ENCODE measurements around the gene FUBP1. TPM values are rescaled to one million over a fixed set of nuclear protein-coding genes. Genes with fewer than 3 reads are reported as not detected.
"Not testable (repeated sequence)": the region's sequence is repeated elsewhere in the genome, so short reads cannot be mapped to it uniquely, and the experiment has no call there.

The FUBP1 gene, protein sequence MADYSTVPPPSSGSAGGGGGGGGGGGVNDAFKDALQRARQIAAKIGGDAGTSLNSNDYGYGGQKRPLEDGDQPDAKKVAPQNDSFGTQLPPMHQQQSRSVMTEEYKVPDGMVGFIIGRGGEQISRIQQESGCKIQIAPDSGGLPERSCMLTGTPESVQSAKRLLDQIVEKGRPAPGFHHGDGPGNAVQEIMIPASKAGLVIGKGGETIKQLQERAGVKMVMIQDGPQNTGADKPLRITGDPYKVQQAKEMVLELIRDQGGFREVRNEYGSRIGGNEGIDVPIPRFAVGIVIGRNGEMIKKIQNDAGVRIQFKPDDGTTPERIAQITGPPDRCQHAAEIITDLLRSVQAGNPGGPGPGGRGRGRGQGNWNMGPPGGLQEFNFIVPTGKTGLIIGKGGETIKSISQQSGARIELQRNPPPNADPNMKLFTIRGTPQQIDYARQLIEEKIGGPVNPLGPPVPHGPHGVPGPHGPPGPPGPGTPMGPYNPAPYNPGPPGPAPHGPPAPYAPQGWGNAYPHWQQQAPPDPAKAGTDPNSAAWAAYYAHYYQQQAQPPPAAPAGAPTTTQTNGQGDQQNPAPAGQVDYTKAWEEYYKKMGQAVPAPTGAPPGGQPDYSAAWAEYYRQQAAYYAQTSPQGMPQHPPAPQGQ
- total RNA-seq (2014; rRNA removed; shearing (Covaris generic); ENCODE audit: low replicate concordance), result 149 and 152 TPM in 2 replicates

GRCh38 chr1:77978969-77979876, at the start of gene FUBP1:
Gene FUBP1, minus strand, starts transcription at chr1:77979072. Its CDS starts 68 bp downstream, at chr1:77979004.
- in situ Hi-C loops (cut with HindIII; ENCODE audit: low pct_unique_long_range_greater_than_20kb, low sequenced_read_pairs), result no loop called here
- peak; percentile 97 for DNase-seq (ENCODE audit: low read depth)

GRCh38 chr1:78021134-78021533, 42.3 kb upstream of the FUBP1 start:
- in situ Hi-C loops (cut with HindIII; ENCODE audit: low pct_unique_long_range_greater_than_20kb, low sequenced_read_pairs); DNase-seq (ENCODE audit: low read depth): not testable (repeated sequence)

DNA sequence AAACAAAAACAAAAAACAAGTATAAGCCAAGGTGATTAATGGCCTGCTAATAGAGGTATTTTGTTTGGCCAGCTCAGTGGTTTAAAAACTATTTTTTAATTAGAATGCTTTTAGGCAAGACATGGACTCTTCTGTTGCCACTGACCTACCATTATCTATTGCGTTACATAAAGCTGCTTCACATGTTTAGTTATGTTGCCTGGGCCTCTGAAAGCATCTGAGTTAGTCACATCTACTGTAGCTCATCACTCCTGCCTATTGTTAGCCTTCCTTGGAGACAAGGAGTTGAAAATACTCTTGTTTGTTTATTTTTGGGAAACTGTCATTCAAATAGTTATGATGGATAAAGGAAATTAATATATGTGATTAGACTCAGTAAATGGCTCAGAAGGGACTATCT, 40.2 kb upstream of the FUBP1 start:
- no peak for DNase-seq (ENCODE audit: low read depth)
- in situ Hi-C loops (cut with HindIII; ENCODE audit: low pct_unique_long_range_greater_than_20kb, low sequenced_read_pairs), result no loop called here

GRCh38 chr1:78015148-78015547, 36.3 kb upstream of the FUBP1 start:
- in situ Hi-C loops (cut with HindIII; ENCODE audit: low pct_unique_long_range_greater_than_20kb, low sequenced_read_pairs), result no loop called here
- DNase-seq (ENCODE audit: low read depth), result no peak

GRCh38 chr1:78011050-78011449, 32.2 kb upstream of the FUBP1 start:
- DNase-seq (ENCODE audit: low read depth), result no peak
- in situ Hi-C loops (cut with HindIII; ENCODE audit: low pct_unique_long_range_greater_than_20kb, low sequenced_read_pairs), result no loop called here

DNA sequence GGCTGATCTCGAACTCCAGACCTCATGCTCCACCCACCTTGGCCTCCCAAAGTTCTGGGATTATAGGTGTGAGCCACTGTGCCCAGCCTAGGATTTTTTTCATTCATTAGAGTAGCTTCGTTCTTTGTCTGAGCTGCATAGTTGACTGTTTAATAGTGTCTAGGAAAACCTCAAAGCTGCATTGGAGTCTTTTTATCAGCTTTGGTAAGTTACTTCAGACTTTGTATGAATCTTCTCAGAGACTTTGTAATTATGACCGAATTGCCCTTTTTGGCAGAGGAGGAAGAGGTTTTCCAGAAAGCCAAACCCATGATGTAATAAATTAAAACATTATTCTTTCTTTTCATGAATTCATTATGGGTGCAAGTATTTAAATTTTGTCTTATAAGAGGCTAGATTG, 31.0 kb upstream of the FUBP1 start:
- DNase-seq (ENCODE audit: low read depth), result no peak
- in situ Hi-C loops (cut with HindIII; ENCODE audit: low pct_unique_long_range_greater_than_20kb, low sequenced_read_pairs), result no loop called here

- in situ Hi-C loops (cut with HindIII; ENCODE audit: low pct_unique_long_range_greater_than_20kb, low sequenced_read_pairs), result no loop called here
- no peak for DNase-seq (ENCODE audit: low read depth)
Observed at GRCh38 chr1:78009276-78009675, 30.4 kb upstream of the FUBP1 start.

DNA sequence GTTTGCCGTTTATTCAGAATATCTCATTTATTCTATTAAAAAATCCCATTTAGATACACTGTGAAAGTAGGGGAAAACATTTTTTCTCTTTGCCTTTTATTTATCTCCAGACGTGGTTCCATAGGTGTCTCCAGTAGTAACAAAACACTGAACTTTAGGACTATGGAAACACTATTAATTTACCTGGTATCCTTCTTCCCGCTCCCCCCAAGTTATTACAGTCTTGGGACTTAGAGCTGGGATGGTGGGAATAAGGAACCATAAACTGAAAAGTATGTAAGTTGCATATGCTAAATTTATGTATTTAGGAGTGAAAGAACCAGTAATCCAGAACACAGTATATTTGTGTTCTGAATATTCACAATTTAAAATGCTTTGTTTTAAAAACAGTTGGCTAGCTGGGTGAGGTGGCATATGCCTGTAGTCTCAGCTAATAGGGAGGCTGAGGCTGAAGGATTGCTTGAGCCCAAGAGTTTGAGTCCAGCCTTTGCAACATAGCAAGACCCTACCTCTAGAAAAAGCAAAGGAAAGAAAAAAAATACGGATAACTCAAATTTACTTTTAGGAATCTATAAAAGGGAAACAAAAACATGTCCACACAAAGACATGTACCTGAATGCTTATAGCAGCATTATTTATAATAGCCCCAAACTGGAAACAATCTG, 28.9 kb upstream of the FUBP1 start:
- in situ Hi-C loops (cut with HindIII; ENCODE audit: low pct_unique_long_range_greater_than_20kb, low sequenced_read_pairs), result no loop called here
- peak; percentile 12 for DNase-seq (ENCODE audit: low read depth)

- DNase-seq (ENCODE audit: low read depth), result no peak
Observed at GRCh38 chr1:78006521-78006920, 27.6 kb upstream of the FUBP1 start.

DNA sequence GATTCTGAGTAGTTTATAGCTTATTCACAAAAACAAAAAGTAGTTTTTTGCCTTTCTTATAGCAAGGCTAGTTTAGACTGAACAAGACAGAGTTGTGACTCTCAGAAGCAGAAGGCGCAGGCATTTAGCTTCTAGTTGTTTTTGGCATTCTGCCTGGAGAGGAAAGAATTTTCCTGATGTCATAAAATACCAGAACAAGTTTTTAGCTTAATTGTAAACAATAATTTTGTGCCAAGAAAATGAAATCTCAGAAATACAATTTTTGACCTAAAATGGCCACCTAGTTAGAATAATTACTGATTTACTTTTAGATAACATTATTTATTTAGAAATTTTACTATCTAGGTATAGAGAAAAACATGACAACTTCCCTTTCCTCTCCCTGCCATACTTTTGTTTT, 26.9 kb upstream of the FUBP1 start:
- in situ Hi-C loops (cut with HindIII; ENCODE audit: low pct_unique_long_range_greater_than_20kb, low sequenced_read_pairs), result no loop called here
- DNase-seq (ENCODE audit: low read depth), result peak; percentile 55

More at GRCh38 chr1:78006521-78006920, 27.6 kb upstream of the FUBP1 start:
- in situ Hi-C loops (cut with HindIII; ENCODE audit: low pct_unique_long_range_greater_than_20kb, low sequenced_read_pairs), result no loop called here

- in situ Hi-C loops (cut with HindIII; ENCODE audit: low pct_unique_long_range_greater_than_20kb, low sequenced_read_pairs), result no loop called here
- DNase-seq (ENCODE audit: low read depth), result no peak
Observed at GRCh38 chr1:78005448-78005722, 26.5 kb upstream of the FUBP1 start.

- in situ Hi-C loops (cut with HindIII; ENCODE audit: low pct_unique_long_range_greater_than_20kb, low sequenced_read_pairs), result no loop called here
- DNase-seq (ENCODE audit: low read depth), result peak; percentile 91
Observed at GRCh38 chr1:78004719-78005447, 26.0 kb upstream of the FUBP1 start, which contains the start of gene DNAJB4. Gene DNAJB4, plus strand, starts transcription at chr1:78004939. Its CDS starts 172 bp downstream, at chr1:78005111.

DNA sequence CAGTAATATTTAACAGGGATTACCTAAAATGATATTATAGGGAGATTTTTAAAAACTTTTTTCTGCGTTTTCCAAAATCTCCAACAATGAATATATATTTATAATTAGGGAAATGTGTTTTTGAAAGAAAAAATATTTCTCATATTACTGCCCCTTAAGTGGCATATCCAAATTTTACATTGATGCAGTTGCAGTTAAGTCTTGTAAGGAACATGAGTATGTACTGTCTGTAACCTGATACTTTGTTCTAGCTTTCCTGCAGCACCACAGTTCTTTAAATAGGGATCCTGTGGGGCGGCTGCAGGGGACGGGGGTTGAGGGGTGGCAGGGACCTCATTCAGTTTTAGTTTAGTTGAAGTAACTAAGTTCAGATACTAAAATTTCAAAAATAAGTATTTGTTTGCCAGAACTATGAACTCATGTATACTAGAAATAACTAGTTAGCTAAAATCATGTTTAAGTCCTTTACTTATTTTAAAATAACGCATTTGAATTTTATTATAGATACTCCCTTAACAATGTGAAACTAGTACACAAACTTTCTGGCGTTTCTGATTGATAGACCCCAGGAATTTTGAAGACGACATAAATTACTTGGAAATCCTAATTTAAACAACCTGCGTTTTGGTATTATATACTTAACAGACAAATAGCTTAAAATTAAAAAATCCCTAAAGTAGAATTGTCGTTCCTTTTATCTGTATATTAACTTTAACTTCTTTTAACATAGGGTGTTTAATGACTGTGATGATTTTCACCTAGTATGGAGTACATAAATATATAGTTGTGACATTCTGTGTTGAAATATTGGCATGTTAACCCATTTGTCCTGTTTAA, 25.2 kb upstream of the FUBP1 start:
- DNase-seq (ENCODE audit: low read depth), result no peak
- in situ Hi-C loops (cut with HindIII; ENCODE audit: low pct_unique_long_range_greater_than_20kb, low sequenced_read_pairs), result no loop called here

DNA sequence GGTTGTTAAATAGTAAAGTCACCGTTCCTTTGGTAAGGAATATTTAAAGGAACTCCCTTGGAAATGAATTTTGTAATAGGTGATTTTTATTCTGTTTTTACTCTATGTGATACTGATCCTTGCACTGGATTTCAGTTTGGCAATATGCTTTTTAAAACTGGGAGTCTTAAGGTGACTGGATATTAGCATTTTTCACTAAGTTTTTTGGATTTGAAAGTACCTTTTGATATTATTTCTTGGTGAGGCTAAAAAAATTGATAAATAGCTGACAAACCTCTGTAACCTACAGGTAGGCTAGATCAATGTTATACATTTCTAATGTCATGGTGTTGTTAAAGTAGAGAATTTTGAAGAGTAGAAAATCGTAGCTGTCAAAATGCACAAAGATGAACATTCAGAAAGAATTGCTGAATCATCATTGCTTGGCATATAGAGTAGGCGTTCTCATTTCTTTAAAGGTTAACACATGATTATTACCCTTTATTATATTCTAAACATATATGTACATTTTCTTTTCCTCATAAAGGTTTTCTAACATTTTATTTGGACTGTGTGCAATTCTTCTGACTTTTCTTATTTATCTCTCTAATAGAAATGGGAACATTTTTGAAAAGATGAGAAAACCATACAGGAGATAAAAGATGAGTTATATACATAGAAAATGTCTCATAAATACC, 24.3 kb upstream of the FUBP1 start:
- in situ Hi-C loops (cut with HindIII; ENCODE audit: low pct_unique_long_range_greater_than_20kb, low sequenced_read_pairs), result no loop called here
- DNase-seq (ENCODE audit: low read depth), result peak; percentile 33

DNA sequence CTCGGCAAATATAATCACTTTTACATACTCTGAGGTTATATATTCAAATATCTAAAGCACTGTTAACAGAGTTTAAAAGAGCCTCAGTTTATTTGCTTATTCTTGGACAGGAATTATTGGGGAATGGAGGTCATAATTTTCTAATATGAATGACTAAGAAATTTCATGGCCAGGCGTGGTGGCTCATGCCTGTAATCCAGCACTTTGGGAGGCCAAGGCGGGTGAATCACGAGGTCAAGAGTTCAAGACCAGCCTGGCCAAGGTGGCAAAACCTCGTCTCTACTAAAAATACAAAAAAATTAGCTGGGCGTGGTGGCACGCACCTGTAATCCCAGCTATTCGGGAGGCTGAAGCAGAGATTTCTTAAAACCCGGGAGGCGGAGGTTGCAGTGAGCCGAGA, 21.7 kb upstream of the FUBP1 start:
- in situ Hi-C loops (cut with HindIII; ENCODE audit: low pct_unique_long_range_greater_than_20kb, low sequenced_read_pairs); DNase-seq (ENCODE audit: low read depth): not testable (repeated sequence)

GRCh38 chr1:77996734-77997133, 17.9 kb upstream of the FUBP1 start:
- in situ Hi-C loops (cut with HindIII; ENCODE audit: low pct_unique_long_range_greater_than_20kb, low sequenced_read_pairs), result no loop called here
- no peak for DNase-seq (ENCODE audit: low read depth)

Data from Caki2 (cell line).